Testis (tissue), 2 donors: ENCODE measurements around the gene FGGY.

Experiments
- POLR2A ChIP-seq: fragments of 450-650 bp; IDR thresholded peaks from one replicate; pipeline ENCODE4 v1.6.1; 2017; ENCODE audit warnings: antibody characterized with exemption, mild to moderate bottlenecking, moderate library complexity
- TF ChIP-seq, protein P1 (sequence below), 3 experiments: fragments of 450-650 bp in 2 of 3; fragments of 200-600 bp in 1 of 3; sonication (generic) in 1 of 3; IDR thresholded peaks; one replicate each; pipeline ENCODE4 v1.5.1; 2016 to 2019; ENCODE audit warnings: antibody characterized with exemption in 3 of 3, mild to moderate bottlenecking in 2 of 3, moderate library complexity in 1 of 3

DNA sequence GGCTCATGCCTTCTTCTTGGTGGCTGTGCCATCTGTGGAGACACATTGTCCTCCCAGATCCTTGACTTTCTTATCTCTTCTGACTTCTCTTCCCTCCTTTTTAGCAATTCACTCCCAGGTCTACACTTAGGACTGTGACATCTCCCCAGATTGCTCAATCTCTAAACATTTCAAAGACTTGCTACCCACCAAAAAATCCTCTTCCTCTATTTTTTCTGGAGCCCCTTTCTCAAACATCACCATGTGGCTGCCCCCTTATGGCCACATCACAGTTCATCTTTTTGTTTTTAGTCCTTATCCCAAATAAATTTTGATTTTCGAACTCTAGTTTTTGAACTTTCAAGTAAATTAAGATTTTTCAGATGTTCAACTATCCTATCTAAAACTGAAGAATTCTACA is 369.2 kb downstream of the FGGY start:
- TF ChIP-seq, protein P1, sequence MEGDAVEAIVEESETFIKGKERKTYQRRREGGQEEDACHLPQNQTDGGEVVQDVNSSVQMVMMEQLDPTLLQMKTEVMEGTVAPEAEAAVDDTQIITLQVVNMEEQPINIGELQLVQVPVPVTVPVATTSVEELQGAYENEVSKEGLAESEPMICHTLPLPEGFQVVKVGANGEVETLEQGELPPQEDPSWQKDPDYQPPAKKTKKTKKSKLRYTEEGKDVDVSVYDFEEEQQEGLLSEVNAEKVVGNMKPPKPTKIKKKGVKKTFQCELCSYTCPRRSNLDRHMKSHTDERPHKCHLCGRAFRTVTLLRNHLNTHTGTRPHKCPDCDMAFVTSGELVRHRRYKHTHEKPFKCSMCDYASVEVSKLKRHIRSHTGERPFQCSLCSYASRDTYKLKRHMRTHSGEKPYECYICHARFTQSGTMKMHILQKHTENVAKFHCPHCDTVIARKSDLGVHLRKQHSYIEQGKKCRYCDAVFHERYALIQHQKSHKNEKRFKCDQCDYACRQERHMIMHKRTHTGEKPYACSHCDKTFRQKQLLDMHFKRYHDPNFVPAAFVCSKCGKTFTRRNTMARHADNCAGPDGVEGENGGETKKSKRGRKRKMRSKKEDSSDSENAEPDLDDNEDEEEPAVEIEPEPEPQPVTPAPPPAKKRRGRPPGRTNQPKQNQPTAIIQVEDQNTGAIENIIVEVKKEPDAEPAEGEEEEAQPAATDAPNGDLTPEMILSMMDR (IDR thresholded peaks at IDR 0.05) = peak in 1 of 3 experiments; percentile 14
- no peak for TF ChIP-seq POLR2A
